Esophagus squamous epithelium (tissue), 5 donors: ENCODE measurements around the gene SLC8A2. TPM values are rescaled to one million over a fixed set of nuclear protein-coding genes. Genes with fewer than 3 reads are reported as not detected.

Experiments used
- DNase-seq: peaks from one replicate; lab custom pipeline; 2025; lab: John Stamatoyannopoulos, UW
- H3K27ac ChIP-seq, 4 donors: fragments of 200-600 bp; sonication (generic); one replicate each; pipeline ENCODE4 v1.5.1; 2016 to 2019; ENCODE audit warnings: mild to moderate bottlenecking in 1 of 4
- H3K27me3 ChIP-seq, 4 donors: fragments of 200-600 bp; sonication (generic); 1 replicate in 3 of 4; 2 replicates in 1 of 4; pipeline versions ENCODE4 v1.5.1 to v1.6.0; 2017 to 2021; ENCODE audit warnings: antibody characterized with exemption in 1 of 4
- H3K36me3 ChIP-seq, 3 donors: fragments of 200-600 bp; sonication (generic); one replicate each; pipeline ENCODE4 v1.5.1; 2016 to 2019
- H3K4me1 ChIP-seq, 3 donors: fragments of 200-600 bp; sonication (generic); one replicate each; pipeline ENCODE4 v1.5.1; 2017 to 2019
- H3K4me3 ChIP-seq, 4 donors: fragments of 200-600 bp; sonication (generic); 1 replicate in 3 of 4; 2 replicates in 1 of 4; pipeline ENCODE4 v1.5.1; 2016 to 2019; ENCODE audit warnings: mild to moderate bottlenecking in 2 of 4, moderate library complexity in 1 of 4
- H3K9me3 ChIP-seq, 3 donors: fragments of 200-600 bp; sonication (generic); one replicate each; pipeline ENCODE4 v1.5.1; 2016 to 2019
- POLR2A ChIP-seq, 4 donors: fragments of 450-650 bp; IDR thresholded peaks; one replicate each; pipeline ENCODE4 v1.6.1; 2017; ENCODE audit warnings: antibody characterized with exemption in 4 of 4, mild to moderate bottlenecking in 4 of 4, moderate library complexity in 3 of 4
- WGBS, 2 donors: methylation state at CpG; one replicate each; pipeline ENCODE4 v1.1.5; 2018; 5-methylcytosine and 5-hydroxymethylcytosine counted together
- intact Hi-C: fragments of 100-400 bp; cut with DNase I; formaldehyde crosslinking; loops from one replicate; pipeline ENCODE4 v1.15.0; 2022
- total RNA-seq, 4 donors: library from RNA; depleted of rRNA; stranded (reverse); fragments of >200 nt; gene quantifications; one replicate each; pipeline ENCODE4 v1.1.0, GENCODE V29; 2016
- TF ChIP-seq, protein P1 (sequence below), 6 experiments: fragments of 450-650 bp in 4 of 6; fragments of 200-600 bp in 2 of 6; sonication (generic) in 2 of 6; IDR thresholded peaks; one replicate each; pipeline ENCODE4 v1.5.1; 2016 to 2019; ENCODE audit warnings: antibody characterized with exemption in 6 of 6, mild to moderate bottlenecking in 4 of 6, moderate library complexity in 4 of 6
- donor health status: DM: yes; HTN: yes; CAD: no.

Gene SLC8A2
- total RNA-seq, 4 donors from 2014 or later = 0.08 to 5.0 (median 3.6) TPM; not detected in 1

DNA sequence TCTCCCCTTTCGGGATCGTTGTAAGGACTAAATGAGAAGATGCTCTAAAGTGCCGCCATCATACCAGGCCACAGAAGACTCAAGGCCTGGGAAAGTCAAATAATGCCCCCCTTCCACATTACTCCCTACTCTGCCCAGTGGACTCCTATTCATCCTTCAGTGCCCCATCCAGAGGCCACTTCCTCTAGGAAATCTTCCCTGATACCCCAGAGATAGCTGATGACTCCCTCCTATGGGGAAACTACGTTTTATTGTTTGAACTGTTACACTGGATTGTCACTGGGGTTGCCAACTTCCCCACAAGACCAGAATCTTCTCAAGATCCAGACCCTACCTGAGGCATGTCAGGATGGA is 66.5 kb downstream of the SLC8A2 start:
- Histone ChIP-seq H3K27ac (no peak overlapping the region), H3K9me3 (no peaks in the 10 kb centered on the region), H3K4me1 (peaks cover 0 to 5% (median 0%) of the 10 kb centered on the region in 3 donors), H3K27me3 (peaks cover 0 to 57% (median 0%) of the 10 kb centered on the region in 4 donors), H3K4me3 (no peak overlapping the region), H3K36me3 (no peaks in the 10 kb centered on the region)
- DNase-seq = no peak
- intact Hi-C loops = loop anchor here (10.0 kb wide), 1 partner anchor 110 kb away; no protein-coding TSS in a partner anchor
- 83 to 90% methylated on average over 4 of the region's 4 CpGs for WGBS, 2 donors
- TF ChIP-seq POLR2A (IDR thresholded peaks at IDR 0.05) = no peak
- TF ChIP-seq, protein P1, sequence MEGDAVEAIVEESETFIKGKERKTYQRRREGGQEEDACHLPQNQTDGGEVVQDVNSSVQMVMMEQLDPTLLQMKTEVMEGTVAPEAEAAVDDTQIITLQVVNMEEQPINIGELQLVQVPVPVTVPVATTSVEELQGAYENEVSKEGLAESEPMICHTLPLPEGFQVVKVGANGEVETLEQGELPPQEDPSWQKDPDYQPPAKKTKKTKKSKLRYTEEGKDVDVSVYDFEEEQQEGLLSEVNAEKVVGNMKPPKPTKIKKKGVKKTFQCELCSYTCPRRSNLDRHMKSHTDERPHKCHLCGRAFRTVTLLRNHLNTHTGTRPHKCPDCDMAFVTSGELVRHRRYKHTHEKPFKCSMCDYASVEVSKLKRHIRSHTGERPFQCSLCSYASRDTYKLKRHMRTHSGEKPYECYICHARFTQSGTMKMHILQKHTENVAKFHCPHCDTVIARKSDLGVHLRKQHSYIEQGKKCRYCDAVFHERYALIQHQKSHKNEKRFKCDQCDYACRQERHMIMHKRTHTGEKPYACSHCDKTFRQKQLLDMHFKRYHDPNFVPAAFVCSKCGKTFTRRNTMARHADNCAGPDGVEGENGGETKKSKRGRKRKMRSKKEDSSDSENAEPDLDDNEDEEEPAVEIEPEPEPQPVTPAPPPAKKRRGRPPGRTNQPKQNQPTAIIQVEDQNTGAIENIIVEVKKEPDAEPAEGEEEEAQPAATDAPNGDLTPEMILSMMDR (IDR thresholded peaks at IDR 0.05) = no peak

DNA sequence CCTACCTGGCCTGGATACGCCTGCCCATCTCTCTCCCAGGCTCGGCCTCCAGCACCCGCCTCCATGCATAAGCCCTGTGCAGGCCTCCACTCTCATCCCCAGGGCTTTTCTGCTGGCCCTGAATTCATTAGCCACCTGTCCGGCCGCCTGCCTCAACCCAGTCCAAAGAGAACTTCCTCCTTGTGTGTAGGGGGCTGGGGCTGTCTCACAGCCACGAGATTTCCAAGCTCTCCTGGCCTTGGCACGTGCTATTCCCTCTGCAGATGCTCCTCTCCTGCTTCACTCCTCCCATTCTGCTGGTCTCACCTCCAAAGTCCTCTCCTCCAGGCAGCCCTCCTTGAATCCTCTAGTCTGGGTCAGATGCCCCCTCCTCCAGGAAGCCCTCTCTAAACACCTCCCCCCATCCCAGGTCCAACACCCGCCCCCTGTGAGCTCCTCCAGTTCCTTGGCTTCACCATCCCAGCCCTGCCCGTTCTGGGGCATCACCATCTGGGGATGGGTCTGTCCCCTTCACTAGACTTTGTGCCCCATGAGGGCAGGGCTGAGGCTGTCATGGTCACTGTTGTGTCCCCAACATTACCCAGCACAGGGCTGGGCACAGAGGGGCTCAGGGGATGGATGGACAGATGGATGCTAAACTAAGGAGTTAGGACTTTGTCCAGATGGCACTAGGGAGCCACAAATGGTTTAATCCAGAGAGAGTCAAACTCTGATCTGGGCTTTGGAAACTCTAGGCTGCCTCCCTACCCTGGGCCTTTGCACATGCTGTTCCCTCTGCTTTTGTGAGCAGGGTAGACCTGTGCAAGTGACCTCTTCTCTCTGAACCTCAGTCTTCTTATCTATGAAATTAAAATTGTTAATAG is 67.1 kb downstream of the SLC8A2 start:
- no peak overlapping the region for H3K27ac ChIP-seq
- peaks cover 0 to 5% (median 0%) of the 10 kb centered on the region in 3 donors for H3K4me1 ChIP-seq
- H3K27me3 ChIP-seq = peaks cover 0 to 57% (median 0%) of the 10 kb centered on the region in 4 donors
- H3K9me3 ChIP-seq = no peaks in the 10 kb centered on the region
- TF ChIP-seq POLR2A (IDR thresholded peaks at IDR 0.05) = no peak
- TF ChIP-seq, protein P1 (IDR thresholded peaks at IDR 0.05) = no peak
- WGBS, 2 donors = 65 to 67% methylated on average over 8 to 9 of the region's 9 CpGs
- no peak overlapping the region for H3K4me3 ChIP-seq
- H3K36me3 ChIP-seq = no peaks in the 10 kb centered on the region
- DNase-seq = no peak
- intact Hi-C loops = loop anchor here (10.0 kb wide), 1 partner anchor 110 kb away; no protein-coding TSS in a partner anchor

DNA sequence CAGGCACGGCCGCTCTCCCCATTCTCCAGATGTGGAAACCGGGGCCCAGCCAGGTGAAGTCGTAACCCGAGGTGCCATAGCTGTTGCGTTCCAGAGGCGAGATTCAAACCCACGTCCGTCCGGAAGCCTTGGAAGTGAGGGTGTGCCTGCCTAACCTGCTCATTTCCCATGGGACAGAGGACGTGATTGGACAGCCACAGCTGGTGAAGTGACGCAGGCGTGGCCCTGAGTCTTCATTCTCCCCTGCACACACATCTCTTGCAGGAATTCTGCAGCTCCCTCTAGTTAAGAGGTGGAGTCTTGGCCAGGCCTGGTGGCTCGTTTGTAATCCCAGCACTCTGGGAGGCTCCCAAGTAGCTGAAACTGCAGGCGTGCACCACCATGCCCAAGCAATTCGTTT is 69.2 kb downstream of the SLC8A2 start:
- Histone ChIP-seq H3K4me3 (no peak overlapping the region), H3K27ac (no peak overlapping the region), H3K9me3 (no peaks in the 10 kb centered on the region), H3K36me3 (no peaks in the 10 kb centered on the region), H3K27me3 (peaks cover 0 to 42% (median 0%) of the 10 kb centered on the region in 4 donors), H3K4me1 (peaks cover 0 to 5% (median 0%) of the 10 kb centered on the region in 3 donors)
- no peak for DNase-seq
- intact Hi-C loops = loop anchor here (10.0 kb wide), 1 partner anchor 108 kb away; no protein-coding TSS in a partner anchor
- no peak for TF ChIP-seq POLR2A (IDR thresholded peaks at IDR 0.05)
- TF ChIP-seq, protein P1 (IDR thresholded peaks at IDR 0.05) = no peak
- 67 to 83% methylated on average over 8 to 9 of the region's 16 CpGs for WGBS, 2 donors

DNA sequence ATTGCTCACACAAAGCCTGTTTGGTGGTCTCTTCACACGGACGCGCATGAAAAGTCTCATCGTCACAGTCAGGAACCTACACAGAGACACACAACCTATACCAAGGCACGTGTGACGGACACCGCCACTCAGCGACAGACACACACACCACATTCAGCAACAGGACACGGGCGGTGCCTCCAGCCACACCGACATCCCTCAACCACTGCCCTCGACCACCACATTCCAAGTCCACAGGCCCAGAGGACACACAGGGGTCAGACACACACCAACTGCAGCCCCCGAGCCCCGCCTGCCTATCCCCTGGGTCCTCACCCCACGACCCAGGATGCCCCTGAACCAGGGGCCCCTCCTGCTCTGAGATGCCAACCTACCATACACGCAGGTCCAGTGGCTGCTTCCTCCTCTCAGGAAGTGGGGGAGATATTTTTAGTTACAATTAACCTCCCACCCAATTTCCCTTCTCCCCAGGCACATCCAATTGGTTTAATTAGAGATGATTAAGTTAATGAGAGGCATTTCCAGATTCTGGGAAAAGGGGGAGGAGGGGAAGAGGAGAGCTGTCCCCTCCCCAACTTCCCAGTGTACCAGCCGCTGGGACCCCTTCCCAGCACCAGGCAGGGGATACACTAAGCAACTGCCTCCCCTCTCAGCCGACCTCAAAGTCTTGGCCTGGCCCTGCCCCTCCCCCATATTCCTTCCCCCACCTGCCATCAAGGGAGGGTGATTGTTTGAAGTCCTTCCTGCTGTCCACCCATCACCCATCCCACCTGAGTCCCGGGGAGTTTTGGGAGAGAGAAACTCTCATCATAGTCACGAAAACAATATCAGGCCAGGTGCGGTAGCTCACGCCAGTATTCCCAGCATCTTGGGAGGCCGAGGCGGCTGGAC is 72.7 kb downstream of the SLC8A2 start:
- H3K4me1 ChIP-seq = no peaks in the 10 kb centered on the region
- 41 to 44% methylated on average over 6 to 16 of the region's 24 CpGs for WGBS, 2 donors
- no peak overlapping the region for H3K4me3 ChIP-seq
- intact Hi-C loops = no loop called here
- H3K27ac ChIP-seq = no peak overlapping the region
- no peak for DNase-seq
- TF ChIP-seq POLR2A (IDR thresholded peaks at IDR 0.05) = no peak
- TF ChIP-seq, protein P1 (IDR thresholded peaks at IDR 0.05) = no peak
- no peaks in the 10 kb centered on the region for H3K36me3 ChIP-seq
- H3K9me3 ChIP-seq = no peaks in the 10 kb centered on the region
- peaks cover 0 to 7% (median 0%) of the 10 kb centered on the region in 4 donors for H3K27me3 ChIP-seq
